ENCODE data around the gene C10orf90. TPM values are rescaled to one million over a fixed set of nuclear protein-coding genes. Genes with fewer than 3 reads are reported as not detected.

C10orf90 gene
- total and polyA plus RNA-seq, 2 experiments from 2014 or later: not detected

DNA sequence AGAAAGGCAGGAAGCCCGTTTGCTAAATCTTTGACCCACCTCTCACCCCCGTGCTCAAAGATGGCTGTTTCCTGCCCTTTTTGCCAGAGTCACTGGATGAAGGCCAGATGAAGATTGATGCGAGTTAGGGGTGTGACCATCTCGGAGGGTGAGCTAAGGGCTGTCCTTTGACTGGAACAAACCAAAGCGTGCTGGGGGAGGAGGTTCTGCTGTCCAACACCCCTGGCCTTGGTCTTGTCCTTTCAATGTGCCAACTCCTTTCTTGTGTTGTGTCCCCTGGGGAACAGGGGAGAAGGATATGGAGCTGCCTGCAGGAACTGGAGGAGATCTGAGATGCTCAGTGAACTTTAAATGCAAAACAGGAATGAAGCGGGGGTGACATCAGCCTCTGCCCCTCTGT lies 191.9 kb downstream of the C10orf90 start:
- DNase-seq (ENCODE audit: low read depth in 1 of 2, low spot score in 1 of 2): peak in 1 of 2 donors; percentile 36
- no peaks in the 10 kb centered on the region for H3K9me3 ChIP-seq (ENCODE audit: low read depth)
- no peaks in the 10 kb centered on the region for H3K36me3 ChIP-seq
- no peak overlapping the region for H3K4me3 ChIP-seq
- H3K4me1 ChIP-seq (ENCODE audit: low read depth): no peaks in the 10 kb centered on the region
- no peaks in the 10 kb centered on the region for H3K27me3 ChIP-seq
- TF ChIP-seq CTCF (IDR thresholded peaks at IDR 0.05; ENCODE audit: low read depth, low read length): no peak
- no peak overlapping the region for H3K27ac ChIP-seq

GRCh38 chr10:126476246-126476645 lies 194.2 kb downstream of the C10orf90 start:
- Histone ChIP-seq H3K27ac (no peak overlapping the region), H3K4me3 (no peak overlapping the region)
- peak in 1 of 2 donors; percentile 35 for DNase-seq (ENCODE audit: low read depth in 1 of 2, low spot score in 1 of 2)

DNA sequence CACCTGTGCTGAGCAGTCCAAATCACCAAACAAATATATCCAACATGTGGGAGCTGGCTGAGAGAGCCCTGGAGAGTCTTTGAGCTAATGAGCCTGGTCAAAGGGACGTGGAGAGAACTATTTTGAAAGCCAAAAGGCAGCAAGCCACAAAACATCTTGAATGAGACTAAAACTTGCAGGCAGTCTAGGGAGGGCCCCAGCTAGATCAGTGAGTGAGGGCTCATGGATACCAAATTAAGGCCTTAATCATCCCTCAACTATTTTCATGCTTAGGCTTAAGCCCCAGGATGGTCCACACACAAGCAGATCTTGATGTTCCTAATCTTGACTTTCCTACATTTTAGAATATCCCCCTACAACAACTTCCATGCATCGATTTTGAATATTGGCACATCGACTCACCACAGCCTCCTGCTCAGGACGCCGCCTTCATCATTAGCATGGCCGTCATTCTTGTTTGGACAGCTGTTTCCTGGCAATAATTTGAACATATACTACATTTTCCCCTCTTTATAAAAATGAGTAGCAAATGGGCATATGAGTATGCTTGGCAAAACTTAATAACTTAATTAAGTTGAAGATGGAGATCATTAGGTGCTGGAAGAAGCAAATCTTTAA lies 195.3 kb downstream of the C10orf90 start:
- no peak for TF ChIP-seq CTCF (IDR thresholded peaks at IDR 0.05; ENCODE audit: low read depth, low read length)
- Histone ChIP-seq H3K27ac (no peak overlapping the region), H3K9me3 (ENCODE audit: low read depth) (no peaks in the 10 kb centered on the region), H3K27me3 (no peaks in the 10 kb centered on the region), H3K4me1 (ENCODE audit: low read depth) (no peaks in the 10 kb centered on the region), H3K36me3 (no peaks in the 10 kb centered on the region), H3K4me3 (no peak overlapping the region)
- DNase-seq (ENCODE audit: low read depth in 1 of 2, low spot score in 1 of 2): no peak

More at GRCh38 chr10:126476246-126476645, 194.2 kb downstream of the C10orf90 start:
- Histone ChIP-seq H3K9me3 (ENCODE audit: low read depth) (no peaks in the 10 kb centered on the region), H3K27me3 (no peaks in the 10 kb centered on the region), H3K4me1 (ENCODE audit: low read depth) (no peaks in the 10 kb centered on the region), H3K36me3 (no peaks in the 10 kb centered on the region)
- no peak for TF ChIP-seq CTCF (IDR thresholded peaks at IDR 0.05; ENCODE audit: low read depth, low read length)

- Histone ChIP-seq H3K4me1 (ENCODE audit: low read depth) (no peaks in the 10 kb centered on the region), H3K9me3 (ENCODE audit: low read depth) (no peaks in the 10 kb centered on the region), H3K27me3 (no peaks in the 10 kb centered on the region), H3K27ac (no peak overlapping the region), H3K36me3 (no peaks in the 10 kb centered on the region), H3K4me3 (no peak overlapping the region)
- TF ChIP-seq CTCF (IDR thresholded peaks at IDR 0.05; ENCODE audit: low read depth, low read length): no peak
- no peak for DNase-seq (ENCODE audit: low read depth in 1 of 2, low spot score in 1 of 2)
Observed at GRCh38 chr10:126474031-126474430, 196.5 kb downstream of the C10orf90 start.

- TF ChIP-seq CTCF (IDR thresholded peaks at IDR 0.05; ENCODE audit: low read depth, low read length): no peak
- H3K4me3 ChIP-seq: no peak overlapping the region
- H3K4me1 ChIP-seq (ENCODE audit: low read depth): peaks cover 3% of the 10 kb centered on the region
- H3K36me3 ChIP-seq: no peaks in the 10 kb centered on the region
- no peaks in the 10 kb centered on the region for H3K27me3 ChIP-seq
- no peak overlapping the region for H3K27ac ChIP-seq
- H3K9me3 ChIP-seq (ENCODE audit: low read depth): no peaks in the 10 kb centered on the region
- no peak for DNase-seq (ENCODE audit: low read depth in 1 of 2, low spot score in 1 of 2)
Observed at GRCh38 chr10:126470991-126471390, 199.5 kb downstream of the C10orf90 start.

Data from cardiac muscle cell (in vitro differentiated cells and primary cell).